Measurements from ENCODE around the gene CEP131.

CEP131 gene

DNA sequence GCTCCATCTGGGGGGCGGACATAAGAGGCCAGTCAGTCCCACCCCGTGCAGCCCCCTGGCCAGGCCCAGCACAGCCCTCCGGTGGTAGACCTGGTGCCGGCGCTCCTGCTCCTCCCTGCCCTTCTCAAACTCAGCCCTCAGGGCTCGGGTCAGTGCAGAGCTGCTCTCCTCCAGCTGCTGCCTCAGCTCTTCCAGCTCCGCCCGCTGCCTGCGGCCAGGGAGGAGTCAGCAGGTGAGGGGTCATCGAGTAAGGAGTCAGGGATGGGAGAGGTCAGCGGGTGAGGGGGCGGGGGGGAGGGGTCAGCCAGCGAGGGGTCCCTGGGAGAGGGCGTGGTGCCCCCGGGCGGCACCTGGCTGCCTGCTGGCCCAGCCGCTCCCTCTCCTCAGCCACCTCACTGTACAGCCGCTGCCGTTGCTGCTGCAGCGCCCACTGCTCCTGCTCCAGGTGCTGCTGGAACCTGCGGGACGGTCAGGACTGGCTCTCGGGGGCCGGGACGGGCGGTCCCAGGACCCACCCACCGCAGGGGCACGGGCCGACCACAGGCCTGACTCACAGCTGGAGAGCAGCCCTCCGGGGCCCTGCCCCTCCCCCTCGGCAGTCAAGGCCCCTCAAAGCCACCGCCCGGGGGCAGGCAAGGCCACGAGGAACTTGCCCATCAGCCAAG lies 30.2 kb downstream of the CEP131 start:
- TF ChIP-seq, protein P1, sequence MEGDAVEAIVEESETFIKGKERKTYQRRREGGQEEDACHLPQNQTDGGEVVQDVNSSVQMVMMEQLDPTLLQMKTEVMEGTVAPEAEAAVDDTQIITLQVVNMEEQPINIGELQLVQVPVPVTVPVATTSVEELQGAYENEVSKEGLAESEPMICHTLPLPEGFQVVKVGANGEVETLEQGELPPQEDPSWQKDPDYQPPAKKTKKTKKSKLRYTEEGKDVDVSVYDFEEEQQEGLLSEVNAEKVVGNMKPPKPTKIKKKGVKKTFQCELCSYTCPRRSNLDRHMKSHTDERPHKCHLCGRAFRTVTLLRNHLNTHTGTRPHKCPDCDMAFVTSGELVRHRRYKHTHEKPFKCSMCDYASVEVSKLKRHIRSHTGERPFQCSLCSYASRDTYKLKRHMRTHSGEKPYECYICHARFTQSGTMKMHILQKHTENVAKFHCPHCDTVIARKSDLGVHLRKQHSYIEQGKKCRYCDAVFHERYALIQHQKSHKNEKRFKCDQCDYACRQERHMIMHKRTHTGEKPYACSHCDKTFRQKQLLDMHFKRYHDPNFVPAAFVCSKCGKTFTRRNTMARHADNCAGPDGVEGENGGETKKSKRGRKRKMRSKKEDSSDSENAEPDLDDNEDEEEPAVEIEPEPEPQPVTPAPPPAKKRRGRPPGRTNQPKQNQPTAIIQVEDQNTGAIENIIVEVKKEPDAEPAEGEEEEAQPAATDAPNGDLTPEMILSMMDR (IDR thresholded peaks at IDR 0.05; ENCODE audit: low read length, missing control alignments), result no peak
- no peak overlapping the region for H3K4me3 ChIP-seq (replicated peaks; ENCODE audit: low read depth, low read length)
- DNase-seq (ENCODE audit: low read depth), result no peak

DNA sequence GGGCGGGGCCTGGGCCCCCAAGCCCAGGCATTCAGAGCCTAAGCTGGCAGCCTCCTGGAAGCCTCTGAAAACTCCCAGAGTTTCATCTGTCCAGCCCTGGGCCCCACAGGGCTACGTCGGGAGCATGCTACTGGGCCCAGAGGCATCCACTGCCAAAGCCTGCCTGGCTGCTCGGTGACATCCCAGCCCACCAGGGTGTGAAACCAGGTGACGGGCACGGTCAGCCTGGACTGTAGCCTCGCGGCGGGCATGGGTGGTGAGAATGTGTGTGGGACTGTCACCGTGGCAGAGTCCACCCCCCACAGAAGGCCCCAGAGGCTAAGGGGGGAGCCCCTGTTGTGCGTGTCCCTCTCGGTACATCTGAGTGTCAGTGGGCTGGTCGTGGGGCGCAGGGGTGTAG lies 31.1 kb downstream of the CEP131 start:
- H3K4me3 ChIP-seq (replicated peaks; ENCODE audit: low read depth, low read length), result no peak overlapping the region
- no peak for DNase-seq (ENCODE audit: low read depth)
- TF ChIP-seq, protein P1 (IDR thresholded peaks at IDR 0.05; ENCODE audit: low read length, missing control alignments), result no peak

DNA sequence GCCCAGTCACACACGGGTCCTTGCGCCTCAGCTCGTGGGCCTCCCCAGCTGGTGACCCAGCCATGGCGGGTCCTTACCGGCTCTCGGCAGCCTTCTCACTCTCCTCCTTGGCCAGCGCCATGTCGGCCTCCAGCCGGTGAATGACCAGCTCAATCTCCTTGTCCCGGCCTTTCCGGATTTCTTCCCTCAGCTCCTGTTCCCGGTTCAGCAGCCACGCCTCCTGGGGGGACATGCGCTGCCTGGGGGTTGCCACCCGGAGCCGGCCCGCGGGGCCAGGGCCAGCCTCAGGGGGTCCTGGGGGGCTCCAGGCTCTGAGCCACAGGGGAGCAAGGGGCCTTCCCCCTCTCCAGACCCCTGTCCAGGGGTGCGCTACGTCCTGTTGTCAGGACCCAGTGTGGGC lies 31.6 kb downstream of the CEP131 start:
- no peak for DNase-seq (ENCODE audit: low read depth)
- H3K4me3 ChIP-seq (replicated peaks; ENCODE audit: low read depth, low read length), result no peak overlapping the region
- TF ChIP-seq, protein P1 (IDR thresholded peaks at IDR 0.05; ENCODE audit: low read length, missing control alignments), result no peak

DNA sequence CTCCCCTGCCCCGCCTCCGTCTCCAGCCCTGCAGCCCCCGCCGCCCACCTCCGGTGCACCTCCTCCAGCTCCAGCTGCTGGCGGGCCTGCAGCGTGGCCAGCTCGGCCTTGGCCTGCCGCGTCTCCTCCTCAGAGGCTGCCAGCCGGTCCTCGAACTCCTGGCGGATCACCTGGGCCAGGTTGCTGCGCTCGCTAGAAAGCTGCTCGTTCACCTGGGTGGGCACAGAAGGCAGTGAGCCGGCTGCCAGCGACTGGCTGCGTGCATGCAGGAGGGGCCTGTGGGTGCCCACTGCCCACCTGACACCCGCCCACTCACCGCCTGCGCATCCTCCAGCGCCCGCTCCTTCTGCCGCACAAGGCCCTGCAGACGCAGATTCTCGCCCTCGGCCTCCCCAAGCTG lies 32.2 kb downstream of the CEP131 start:
- no peak for DNase-seq (ENCODE audit: low read depth)
- H3K4me3 ChIP-seq (replicated peaks; ENCODE audit: low read depth, low read length), result no peak overlapping the region
- TF ChIP-seq, protein P1 (IDR thresholded peaks at IDR 0.05; ENCODE audit: low read length, missing control alignments), result no peak

DNA sequence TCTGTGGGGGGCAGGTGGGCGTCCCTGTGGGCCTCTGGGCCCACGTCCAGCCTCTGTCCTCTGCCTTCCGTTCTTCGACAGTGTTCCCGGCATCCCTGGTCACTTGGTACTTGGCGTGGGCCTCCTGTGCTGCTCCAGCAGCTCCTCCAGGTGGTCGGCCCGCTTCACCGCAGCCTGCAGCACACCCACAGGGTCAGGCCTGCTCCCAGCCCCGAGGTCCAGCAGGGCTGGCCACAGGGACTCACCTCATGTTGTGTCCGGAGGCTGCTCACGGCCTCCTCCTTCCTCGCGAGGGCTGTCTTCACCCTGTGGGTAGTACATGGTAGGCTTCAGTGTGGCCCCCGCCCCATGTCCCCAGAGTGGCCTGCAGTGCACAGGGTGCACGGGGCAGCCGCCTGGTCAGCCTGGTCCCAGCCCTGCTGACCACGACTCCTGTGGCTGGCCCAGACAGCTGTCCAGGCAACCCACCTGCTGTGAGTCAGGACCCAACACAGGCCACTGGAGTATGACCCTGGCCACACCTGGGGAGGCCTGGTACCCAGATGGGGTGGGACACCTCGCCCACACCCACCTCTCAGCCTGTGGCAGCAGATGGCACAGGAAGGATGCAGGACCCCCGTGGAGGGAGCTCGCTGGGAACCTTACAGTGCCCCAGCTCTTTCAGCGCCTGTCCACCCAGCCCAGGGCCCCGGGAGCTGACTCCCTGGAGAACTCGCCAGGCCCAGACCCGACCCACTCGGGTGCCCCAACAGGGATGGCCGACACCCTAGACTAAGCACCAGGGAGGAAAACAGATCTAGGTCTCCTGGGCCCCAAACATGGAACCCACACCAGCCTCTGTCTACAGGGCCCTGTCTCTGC lies 32.9 kb downstream of the CEP131 start:
- TF ChIP-seq, protein P1 (IDR thresholded peaks at IDR 0.05; ENCODE audit: low read length, missing control alignments), result no peak
- H3K4me3 ChIP-seq (replicated peaks; ENCODE audit: low read depth, low read length), result no peak overlapping the region
- no peak for DNase-seq (ENCODE audit: low read depth)

DNA sequence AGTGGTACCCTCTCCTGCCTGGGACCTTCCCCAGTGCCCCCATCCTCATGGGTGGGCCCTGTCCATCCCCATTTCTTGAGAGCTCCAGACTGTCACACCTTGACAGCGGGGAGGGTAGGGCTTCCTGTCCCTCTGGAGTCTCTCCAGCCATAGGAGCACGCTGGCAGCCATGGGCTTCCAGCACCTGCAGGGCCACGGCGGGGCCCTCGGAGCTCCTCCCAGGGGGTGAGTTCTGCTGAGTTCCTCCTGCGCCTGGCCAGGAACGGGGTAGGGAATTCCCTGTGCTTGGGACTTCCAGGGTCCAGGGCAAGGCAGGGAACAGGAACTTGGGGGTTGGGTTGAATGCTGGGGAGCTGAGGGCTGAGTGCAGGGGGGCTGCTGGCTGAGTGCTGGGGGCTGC lies 33.7 kb downstream of the CEP131 start:
- TF ChIP-seq, protein P1 (IDR thresholded peaks at IDR 0.05; ENCODE audit: low read length, missing control alignments), result no peak
- DNase-seq (ENCODE audit: low read depth), result no peak
- H3K4me3 ChIP-seq (replicated peaks; ENCODE audit: low read depth, low read length), result no peak overlapping the region

Data from fibroblast of pulmonary artery (primary cell).